ENCODE data around the gene ZNF507.

DNA sequence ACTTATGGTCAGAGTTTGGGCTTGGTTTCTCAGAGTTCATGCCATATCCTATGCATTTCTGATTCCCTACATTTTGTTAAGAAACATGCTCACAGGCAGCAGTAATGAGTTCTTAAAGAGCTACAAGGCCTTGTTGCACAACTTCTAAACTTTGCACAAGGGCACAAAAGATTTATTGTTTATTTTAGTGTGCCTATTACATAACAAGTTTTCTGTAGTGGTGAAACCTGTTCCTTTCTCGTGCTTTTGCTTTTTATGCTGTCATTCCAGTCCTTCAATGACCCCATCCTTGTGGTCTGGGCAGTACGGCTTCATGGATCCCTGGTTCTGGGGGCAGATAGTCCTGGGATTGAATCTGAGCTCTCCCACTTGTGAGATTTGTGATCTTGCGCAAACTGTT is 17.8 kb downstream of the ZNF507 start:
- TF ChIP-seq CTCF (IDR thresholded peaks at IDR 0.05) (no peak), POLR2A (IDR thresholded peaks at IDR 0.05) (no peak), EP300 (IDR thresholded peaks at IDR 0.05; ENCODE audit: low read depth) (no peak)

All from transverse colon (tissue), 3 donors.